DMS79 (cell line): Measurements from ENCODE around the gene UPK3A.

Source experiments
- DNase-seq: peaks from one replicate; lab custom pipeline; 2025; lab: John Stamatoyannopoulos, UW

UPK3A gene

GRCh38 chr22:45329530-45329936 lies 44.8 kb downstream of the UPK3A start:
- DNase-seq = no peak

- no peak for DNase-seq
Measured at GRCh38 chr22:45330548-45330947, 45.8 kb downstream of the UPK3A start.

- DNase-seq = no peak
Measured at GRCh38 chr22:45331486-45331885, 46.7 kb downstream of the UPK3A start.

GRCh38 chr22:45332001-45332400 lies 47.3 kb downstream of the UPK3A start:
- no peak for DNase-seq

- no peak for DNase-seq
Measured at GRCh38 chr22:45334068-45334467, 49.3 kb downstream of the UPK3A start.

- no peak for DNase-seq
Measured at GRCh38 chr22:45334528-45334927, 49.8 kb downstream of the UPK3A start.

- no peak for DNase-seq
Measured at GRCh38 chr22:45335021-45335818, 50.5 kb downstream of the UPK3A start.

- no peak for DNase-seq
Measured at GRCh38 chr22:45335854-45336522, 51.2 kb downstream of the UPK3A start.

- no peak for DNase-seq
Measured at GRCh38 chr22:45336971-45337431, 52.3 kb downstream of the UPK3A start.

- DNase-seq = no peak
Measured at GRCh38 chr22:45337536-45337935, 52.8 kb downstream of the UPK3A start.

- DNase-seq = no peak
Measured at GRCh38 chr22:45338795-45339194, 54.0 kb downstream of the UPK3A start.

GRCh38 chr22:45340323-45340722 lies 55.6 kb downstream of the UPK3A start:
- no peak for DNase-seq

GRCh38 chr22:45341498-45341897 lies 56.7 kb downstream of the UPK3A start:
- no peak for DNase-seq

GRCh38 chr22:45343143-45343542 lies 58.4 kb downstream of the UPK3A start:
- DNase-seq = no peak

- no peak for DNase-seq
Measured at GRCh38 chr22:45344334-45344733, 59.6 kb downstream of the UPK3A start.
